Measurements from ENCODE around the gene HIP1R. TPM values are rescaled to one million over a fixed set of nuclear protein-coding genes. Genes with fewer than 3 reads are reported as not detected.

HIP1R gene
- total and polyA plus RNA-seq, 10 donors: 40.3 to 65.9 (median 49.0) TPM

DNA sequence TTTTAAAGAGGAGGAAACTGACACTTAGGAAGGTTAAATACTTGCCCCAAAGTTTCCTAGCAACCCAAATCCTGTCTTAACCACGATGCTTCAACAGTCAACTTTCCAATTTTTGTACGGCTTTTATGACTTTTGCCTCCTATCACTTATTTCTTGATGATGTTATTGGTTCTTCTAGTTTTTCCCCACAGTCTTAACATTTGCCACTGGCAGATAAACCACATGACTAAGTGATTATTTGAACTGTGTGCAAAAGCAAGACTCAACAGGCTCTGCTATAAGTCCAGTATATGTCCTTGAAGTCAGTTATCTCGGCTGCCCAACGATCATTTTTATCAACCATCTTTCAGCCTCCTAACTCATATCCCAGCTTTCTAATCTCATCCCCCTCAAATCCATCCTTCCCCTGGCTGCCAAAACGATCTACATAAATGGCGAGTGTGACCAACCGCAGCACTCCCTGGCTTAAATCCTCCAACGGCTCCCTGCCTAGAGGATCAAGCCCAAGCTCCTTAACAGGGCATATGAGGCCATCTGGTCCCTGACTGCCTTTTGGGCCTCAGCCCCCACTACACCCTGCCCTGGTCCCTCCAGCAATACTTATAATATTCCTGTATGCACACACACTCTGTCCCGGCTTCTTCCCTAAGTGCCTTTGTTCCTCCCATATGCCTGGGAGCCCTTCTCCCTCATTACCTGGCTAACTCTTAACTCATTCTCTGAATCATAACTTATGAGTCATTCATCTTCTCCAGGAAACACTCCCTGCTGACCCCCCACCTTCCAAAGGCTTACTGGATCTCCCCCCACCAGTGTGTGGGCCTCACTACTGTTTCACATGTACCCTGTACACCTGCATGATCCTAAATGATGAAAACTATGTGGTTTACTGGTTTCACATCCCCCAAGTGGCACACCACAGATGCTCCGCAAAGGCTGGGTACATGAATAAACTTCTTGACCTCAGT, 51.9 kb downstream of the HIP1R start:
- DNase-seq: no peak
- H3K4me3 ChIP-seq: peak overlapping the region in 1 of 8 donors; percentile 65
- H3K9me3 ChIP-seq: no peaks in the 10 kb centered on the region
- no peaks in the 10 kb centered on the region for H3K27me3 ChIP-seq (replicated peaks in 1 of 7)
- intact Hi-C loops (cut with DNase I; ENCODE audit: low total_unique reads): no loop called here
- H3K4me1 ChIP-seq: peaks cover 89 to 98% (median 97%) of the 10 kb centered on the region in 6 donors
- WGBS, 5 donors: 47 to 62% (median 52%) methylated on average over 10 of the region's 10 CpGs
- peak overlapping the region; percentile 79 to 98 (median 92) for H3K27ac ChIP-seq
- TF ChIP-seq, protein P1, sequence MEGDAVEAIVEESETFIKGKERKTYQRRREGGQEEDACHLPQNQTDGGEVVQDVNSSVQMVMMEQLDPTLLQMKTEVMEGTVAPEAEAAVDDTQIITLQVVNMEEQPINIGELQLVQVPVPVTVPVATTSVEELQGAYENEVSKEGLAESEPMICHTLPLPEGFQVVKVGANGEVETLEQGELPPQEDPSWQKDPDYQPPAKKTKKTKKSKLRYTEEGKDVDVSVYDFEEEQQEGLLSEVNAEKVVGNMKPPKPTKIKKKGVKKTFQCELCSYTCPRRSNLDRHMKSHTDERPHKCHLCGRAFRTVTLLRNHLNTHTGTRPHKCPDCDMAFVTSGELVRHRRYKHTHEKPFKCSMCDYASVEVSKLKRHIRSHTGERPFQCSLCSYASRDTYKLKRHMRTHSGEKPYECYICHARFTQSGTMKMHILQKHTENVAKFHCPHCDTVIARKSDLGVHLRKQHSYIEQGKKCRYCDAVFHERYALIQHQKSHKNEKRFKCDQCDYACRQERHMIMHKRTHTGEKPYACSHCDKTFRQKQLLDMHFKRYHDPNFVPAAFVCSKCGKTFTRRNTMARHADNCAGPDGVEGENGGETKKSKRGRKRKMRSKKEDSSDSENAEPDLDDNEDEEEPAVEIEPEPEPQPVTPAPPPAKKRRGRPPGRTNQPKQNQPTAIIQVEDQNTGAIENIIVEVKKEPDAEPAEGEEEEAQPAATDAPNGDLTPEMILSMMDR (IDR thresholded peaks at IDR 0.05 in 8 of 11, conservative IDR thresholded peaks at IDR 0.05 in 3 of 11): no peak
- TF ChIP-seq POLR2AphosphoS5 (IDR thresholded peaks at IDR 0.05) (peak in 1 of 3 donors; percentile 66), POLR2A (IDR thresholded peaks at IDR 0.05) (no peak)
- H3K36me3 ChIP-seq: no peaks in the 10 kb centered on the region

DNA sequence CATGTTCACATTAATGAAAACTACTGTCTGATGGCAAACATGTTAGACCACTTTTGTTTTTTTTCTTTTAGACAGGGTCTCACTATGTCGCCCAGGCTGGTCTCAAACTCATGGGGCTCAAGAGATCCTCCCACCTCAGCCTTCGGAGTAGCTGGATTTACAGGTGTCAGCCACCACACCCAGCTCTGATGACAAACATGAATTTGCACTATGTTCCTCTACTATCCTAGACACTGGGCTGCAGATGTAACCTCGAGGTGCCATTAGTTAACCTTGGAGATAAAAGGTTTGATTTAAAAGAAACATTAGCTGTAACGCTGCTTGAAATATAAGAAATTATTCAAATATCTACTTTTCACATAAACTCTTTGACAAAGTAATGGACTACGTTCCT, 52.6 kb downstream of the HIP1R start:
- intact Hi-C loops (cut with DNase I; ENCODE audit: low total_unique reads): no loop called here
- H3K27me3 ChIP-seq (replicated peaks in 1 of 7): no peaks in the 10 kb centered on the region
- peak overlapping the region in 5 of 8 donors; percentile 1 to 65 (median 24) for H3K4me3 ChIP-seq
- no peak for DNase-seq
- no peak for TF ChIP-seq POLR2A (IDR thresholded peaks at IDR 0.05)
- no peak for TF ChIP-seq POLR2AphosphoS5 (IDR thresholded peaks at IDR 0.05)
- TF ChIP-seq, protein P1 (IDR thresholded peaks at IDR 0.05 in 8 of 11, conservative IDR thresholded peaks at IDR 0.05 in 3 of 11): no peak
- H3K27ac ChIP-seq: peak overlapping the region; percentile 79 to 98 (median 92)
- peaks cover 89 to 98% (median 97%) of the 10 kb centered on the region in 6 donors for H3K4me1 ChIP-seq
- H3K9me3 ChIP-seq: no peaks in the 10 kb centered on the region
- H3K36me3 ChIP-seq: no peaks in the 10 kb centered on the region
- 50 to 56% (median 53%) methylated on average over 5 of the region's 5 CpGs for WGBS, 5 donors

DNA sequence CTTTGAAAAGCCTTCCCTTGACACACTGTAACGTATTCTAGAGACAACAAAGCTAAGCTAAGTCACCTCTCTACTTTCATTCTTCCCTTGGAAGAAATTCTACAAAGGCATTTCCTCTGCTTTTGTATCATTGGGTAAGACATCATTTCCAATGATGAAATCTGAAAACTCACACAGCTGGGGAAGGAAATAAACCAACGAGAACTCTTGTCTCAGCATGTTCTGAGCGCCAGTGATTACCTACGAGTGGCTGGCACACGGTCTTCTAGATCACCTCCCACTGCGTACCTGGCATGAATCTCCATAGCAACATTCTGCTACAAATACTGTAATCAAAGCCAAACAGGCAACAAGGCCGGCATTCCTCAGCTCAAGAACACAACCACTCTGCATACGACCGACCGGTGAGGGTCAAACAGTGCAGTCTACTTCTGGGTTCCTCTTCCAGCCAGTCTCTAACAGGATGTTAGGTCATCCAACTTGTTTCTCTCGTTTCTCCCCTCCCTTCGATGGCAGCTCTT, 53.0 kb downstream of the HIP1R start:
- no peaks in the 10 kb centered on the region for H3K9me3 ChIP-seq
- DNase-seq: no peak
- H3K4me1 ChIP-seq: peaks cover 89 to 98% (median 97%) of the 10 kb centered on the region in 6 donors
- peak overlapping the region; percentile 79 to 98 (median 92) for H3K27ac ChIP-seq
- WGBS, 5 donors: 6 to 16% (median 10%) methylated on average over 12 of the region's 12 CpGs
- no peaks in the 10 kb centered on the region for H3K27me3 ChIP-seq (replicated peaks in 1 of 7)
- peak overlapping the region in 6 of 8 donors; percentile 1 to 65 (median 24) for H3K4me3 ChIP-seq
- TF ChIP-seq, protein P1 (IDR thresholded peaks at IDR 0.05 in 8 of 11, conservative IDR thresholded peaks at IDR 0.05 in 3 of 11): no peak
- peak in 1 of 3 donors; percentile 88 for TF ChIP-seq POLR2AphosphoS5 (IDR thresholded peaks at IDR 0.05)
- no peak for TF ChIP-seq POLR2A (IDR thresholded peaks at IDR 0.05)
- peaks cover 0 to 4% (median 0%) of the 10 kb centered on the region in 6 donors for H3K36me3 ChIP-seq
- intact Hi-C loops (cut with DNase I; ENCODE audit: low total_unique reads): no loop called here
